HCT116 (cell line): ENCODE data around the gene TMEM212. TPM values are rescaled to one million over a fixed set of nuclear protein-coding genes. Genes with fewer than 3 reads are reported as not detected.
A peak's percentile ranks its signal among the peaks of the same experiment; 100 is the strongest.

Source experiments
- ATAC-seq: fragments of 200-7000 bp; cut with Tn5 transposase; 2 replicates; pipeline ENCODE4 v1.9.1; 2020; ENCODE audit warnings: mild to moderate bottlenecking, moderate library complexity
- BruUV-seq: library from RNA; stranded (reverse); fragments of 400-500 nt; replicated peaks from 2 replicates; lab custom pipeline; 2021; lab: Mats Ljungman, UMichigan
- CTCF ChIA-PET: fragments of 300-600 bp; sonication (Branson Sonifier 250); formaldehyde crosslinking; loops from one replicate; lab custom pipeline; 2021; ENCODE audit warnings: antibody characterized with exemption; lab: Charles Lee
- POLR2A ChIA-PET: fragments of 300-600, 350-600 bp; sonication (Branson Sonifier 250); formaldehyde crosslinking; loops from one replicate; lab custom pipeline; 2021; ENCODE audit warnings: antibody characterized with exemption; lab: Charles Lee
- RAD21 ChIA-PET, 2 experiments: fragments of 300-600 bp; sonication (Branson Sonifier 250); formaldehyde crosslinking; loops; one replicate each; lab custom pipeline; 2023; ENCODE audit warnings: low total read pairs in 2 of 2; ENCODE audit not compliant: uncharacterized antibody in 2 of 2, unreplicated experiment in 2 of 2, low non-redundant PET in 1 of 2; lab: Charles Lee
- DNase-seq: peaks from one replicate; pipeline ENCODE4 v3.0.0-alpha.2; 2010; ENCODE audit warnings: low read depth, low spot score
- H2AFZ ChIP-seq: fragments of 200-600 bp; shearing (Covaris generic), sonication (generic); 2 replicates; pipeline ENCODE4 v1.6.1; 2017; ENCODE audit warnings: low read depth, mixed run types, mixed read lengths, antibody characterized with exemption, low read length; ENCODE audit not compliant: poor library complexity, severe bottlenecking
- H3K27ac ChIP-seq: 2 replicates; pipeline ENCODE4 v1.5.1; 2012; ENCODE audit warnings: low read depth, low read length
- H3K27me3 ChIP-seq: fragments of 200-600 bp; sonication (generic); 2 replicates; pipeline ENCODE4 v1.6.1; 2016; ENCODE audit warnings: mixed run types, low read length, mixed read lengths; ENCODE audit not compliant: insufficient read depth
- H3K36me3 ChIP-seq, 2 experiments: fragments of 200-500 bp in 1 of 2; fragments of 200-600 bp in 1 of 2; sonication (Bioruptor generic) in 1 of 2; sonication (generic) in 1 of 2; 2 replicates each; pipeline versions ENCODE4 v1.5.1 to v1.6.1; 2014 to 2016; ENCODE audit warnings: low read length in 2 of 2, inconsistent platforms in 1 of 2, mixed read lengths in 1 of 2, mixed run types in 1 of 2; ENCODE audit not compliant: insufficient read depth in 2 of 2, control insufficient read depth in 1 of 2
- H3K4me1 ChIP-seq, 2 experiments: fragments of 200-600 bp in 1 of 2; sonication (generic) in 1 of 2; 2 replicates each; pipeline versions ENCODE4 v1.5.1 to v1.6.1; 2012 to 2017; ENCODE audit warnings: low read length in 2 of 2, inconsistent platforms in 1 of 2, mild to moderate bottlenecking in 1 of 2, mixed read lengths in 1 of 2, mixed run types in 1 of 2, moderate library complexity in 1 of 2; ENCODE audit not compliant: insufficient read depth in 2 of 2, control insufficient read depth in 1 of 2
- H3K4me2 ChIP-seq: fragments of 200-600 bp; sonication (generic); 2 replicates; pipeline ENCODE4 v1.6.1; 2017; ENCODE audit warnings: mixed run types, low read length, mixed read lengths
- H3K4me3 ChIP-seq, 2 experiments: fragments of 200-600 bp in 1 of 2; sonication (generic) in 1 of 2; replicated peaks in 1 of 2; 2 replicates each; pipeline ENCODE4 v1.5.1; 2011 to 2016; ENCODE audit warnings: low read length in 2 of 2, control low read depth in 1 of 2, low read depth in 1 of 2, mild to moderate bottlenecking in 1 of 2, mixed read lengths in 1 of 2, mixed run types in 1 of 2
- H3K79me2 ChIP-seq: fragments of 200-600 bp; sonication (generic); 2 replicates; pipeline ENCODE4 v1.6.1; 2017; ENCODE audit warnings: mild to moderate bottlenecking, mixed run types, low read length, moderate library complexity, mixed read lengths; ENCODE audit not compliant: insufficient read depth
- H3K9ac ChIP-seq: fragments of 200-600 bp; sonication (generic); 2 replicates; pipeline ENCODE4 v1.6.1; 2016; ENCODE audit warnings: low read length, mixed read lengths
- H3K9me2 ChIP-seq: fragments of 200-600 bp; sonication (generic), shearing (Covaris generic); 2 replicates; pipeline ENCODE4 v1.6.1; 2017; ENCODE audit warnings: mixed run types, mild to moderate bottlenecking, moderate library complexity; ENCODE audit not compliant: insufficient read depth
- H3K9me3 ChIP-seq, 2 experiments: fragments of 200-500 bp in 1 of 2; fragments of 200-600 bp in 1 of 2; sonication (Bioruptor generic) in 1 of 2; sonication (generic) in 1 of 2; 2 replicates each; pipeline ENCODE4 v1.6.1; 2014 to 2017; ENCODE audit warnings: low read length in 2 of 2, mixed read lengths in 2 of 2, inconsistent platforms in 1 of 2, low read depth in 1 of 2, mild to moderate bottlenecking in 1 of 2, mixed run types in 1 of 2, moderate library complexity in 1 of 2; ENCODE audit not compliant: control insufficient read depth in 1 of 2, insufficient read depth in 1 of 2
- H4K20me1 ChIP-seq: fragments of 200-600 bp; sonication (generic), shearing (Covaris generic); 2 replicates; pipeline ENCODE4 v1.6.1; 2017; ENCODE audit warnings: mixed run types, mild to moderate bottlenecking, moderate library complexity; ENCODE audit not compliant: insufficient read depth
- CBX3 ChIP-seq: IDR thresholded peaks from 2 replicates; pipeline ENCODE4 v1.6.1; 2012; ENCODE audit warnings: low read depth
- EZH2 ChIP-seq: fragments of 200-600 bp; sonication (generic); IDR thresholded peaks from 2 replicates; pipeline ENCODE4 v1.6.1; 2017; ENCODE audit warnings: antibody characterized with exemption, mixed run types
- intact Hi-C: fragments of 100-400 bp; cut with micrococcal nuclease; formaldehyde crosslinking; loops from 2 replicates; pipeline ENCODE4 v1.10.0; 2022
- total RNA-seq: library from RNA; stranded (reverse); gene quantifications from one replicate; pipeline ENCODE4 v1.2.1, GENCODE V29; 2021; ENCODE audit not compliant: unreplicated experiment
- TF ChIP-seq, protein P1 (sequence below), 3 experiments: fragments of 200-600 bp in 1 of 3; sonication (generic) in 1 of 3; IDR thresholded peaks in 2 of 3; conservative IDR thresholded peaks in 1 of 3; 2 replicates each; pipeline ENCODE4 v1.5.1; 2012 to 2017; ENCODE audit warnings: low read depth in 2 of 3, low read length in 2 of 3, antibody characterized with exemption in 1 of 3, borderline replicate concordance in 1 of 3, control low read depth in 1 of 3, mild to moderate bottlenecking in 1 of 3, mixed read lengths in 1 of 3, mixed run types in 1 of 3, moderate library complexity in 1 of 3; ENCODE audit not compliant: insufficient read depth in 1 of 3
- TF ChIP-seq, protein P2 (sequence below): IDR thresholded peaks from 2 replicates; pipeline ENCODE4 v1.6.1; 2012
- TF ChIP-seq, protein P3 (sequence below): IDR thresholded peaks from 2 replicates; pipeline ENCODE4 v1.6.1; 2012

Gene TMEM212
- total RNA-seq, 1 experiment from 2014 or later: not detected

DNA sequence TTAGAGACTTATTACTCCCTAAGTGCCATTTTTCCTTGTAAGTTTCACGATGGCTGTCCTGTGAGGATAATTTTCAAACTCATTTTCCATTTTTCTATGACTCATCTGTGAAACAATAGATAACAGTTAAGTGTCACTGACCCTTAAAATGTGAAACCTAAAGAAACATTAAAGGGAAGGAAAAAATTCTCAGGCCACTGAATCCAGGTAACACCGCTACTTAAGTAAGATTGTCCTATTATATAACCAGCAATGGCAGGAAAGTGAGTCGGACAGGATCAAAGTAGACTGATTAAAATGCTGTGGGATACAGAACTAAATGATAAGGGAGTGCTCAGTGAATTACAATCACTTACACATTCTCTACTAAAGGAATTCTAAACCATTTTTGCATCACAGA, 45.3 kb upstream of the TMEM212 start:
- Histone ChIP-seq H3K27me3 (no peaks in the 10 kb centered on the region), H2AFZ (no peak overlapping the region), H3K36me3 (no peaks in the 10 kb centered on the region), H3K4me2 (peak overlapping the region; percentile 35; the same call in 1 of the 2 replicates), H3K4me1 (peaks cover 9 to 31% of the 10 kb centered on the region in 2 experiments; a peak in 3 of 4 replicates), H3K4me3 (no peak overlapping the region), H3K27ac (no peak overlapping the region), H3K79me2 (no peaks in the 10 kb centered on the region), H3K9ac (no peak overlapping the region), H3K9me2 (no peaks in the 10 kb centered on the region), H3K9me3 (no peaks in the 10 kb centered on the region), H4K20me1 (no peaks in the 10 kb centered on the region)
- CTCF ChIA-PET: no interaction called here
- no peak for TF ChIP-seq CBX3
- RAD21 ChIA-PET: no interaction called here
- intact Hi-C loops: no loop called here
- POLR2A ChIA-PET: no interaction called here
- DNase-seq (no peak), ATAC-seq (no peak)
- no TSS peak for BruUV-seq

DNA sequence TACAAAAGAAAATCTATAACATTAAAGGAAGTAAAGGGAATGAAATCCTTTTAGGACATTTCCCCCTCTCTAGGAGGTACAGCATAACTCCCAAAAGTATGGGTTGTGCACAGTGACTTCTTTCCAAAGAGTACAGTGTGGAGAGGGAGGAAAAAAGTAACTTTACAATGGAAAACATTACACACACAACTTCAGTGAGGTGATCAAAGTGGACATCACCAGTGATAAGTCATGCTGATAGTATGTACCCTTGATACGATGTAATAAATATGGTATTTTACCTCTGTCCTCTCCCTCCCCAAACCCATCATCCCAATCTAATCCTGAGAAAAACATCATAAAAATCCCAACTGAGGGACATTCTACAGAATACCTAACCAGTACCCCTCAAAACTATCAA, 43.6 kb upstream of the TMEM212 start:
- BruUV-seq: no TSS peak
- Histone ChIP-seq H3K4me3 (no peak overlapping the region), H3K4me2 (no peak overlapping the region), H4K20me1 (no peaks in the 10 kb centered on the region), H3K9me2 (no peaks in the 10 kb centered on the region; the same call in 1 of the 2 replicates), H3K36me3 (no peaks in the 10 kb centered on the region), H3K27me3 (no peaks in the 10 kb centered on the region), H3K27ac (no peak overlapping the region), H3K4me1 (peaks cover 9 to 30% of the 10 kb centered on the region in 2 experiments; a peak in 3 of 4 replicates), H2AFZ (no peak overlapping the region), H3K9ac (no peak overlapping the region), H3K79me2 (no peaks in the 10 kb centered on the region), H3K9me3 (no peaks in the 10 kb centered on the region)
- RAD21 ChIA-PET: no interaction called here
- intact Hi-C loops: no loop called here
- CTCF ChIA-PET: no interaction called here
- ATAC-seq: no peak
- TF ChIP-seq, protein P1, sequence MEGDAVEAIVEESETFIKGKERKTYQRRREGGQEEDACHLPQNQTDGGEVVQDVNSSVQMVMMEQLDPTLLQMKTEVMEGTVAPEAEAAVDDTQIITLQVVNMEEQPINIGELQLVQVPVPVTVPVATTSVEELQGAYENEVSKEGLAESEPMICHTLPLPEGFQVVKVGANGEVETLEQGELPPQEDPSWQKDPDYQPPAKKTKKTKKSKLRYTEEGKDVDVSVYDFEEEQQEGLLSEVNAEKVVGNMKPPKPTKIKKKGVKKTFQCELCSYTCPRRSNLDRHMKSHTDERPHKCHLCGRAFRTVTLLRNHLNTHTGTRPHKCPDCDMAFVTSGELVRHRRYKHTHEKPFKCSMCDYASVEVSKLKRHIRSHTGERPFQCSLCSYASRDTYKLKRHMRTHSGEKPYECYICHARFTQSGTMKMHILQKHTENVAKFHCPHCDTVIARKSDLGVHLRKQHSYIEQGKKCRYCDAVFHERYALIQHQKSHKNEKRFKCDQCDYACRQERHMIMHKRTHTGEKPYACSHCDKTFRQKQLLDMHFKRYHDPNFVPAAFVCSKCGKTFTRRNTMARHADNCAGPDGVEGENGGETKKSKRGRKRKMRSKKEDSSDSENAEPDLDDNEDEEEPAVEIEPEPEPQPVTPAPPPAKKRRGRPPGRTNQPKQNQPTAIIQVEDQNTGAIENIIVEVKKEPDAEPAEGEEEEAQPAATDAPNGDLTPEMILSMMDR (IDR thresholded peaks at IDR 0.05 in 2 of 3, conservative IDR thresholded peaks at IDR 0.05 in 1 of 3; ENCODE audit: borderline replicate concordance in 1 of 3, insufficient read depth in 1 of 3, low read depth in 2 of 3, low read length in 2 of 3): no peak
- TF ChIP-seq EZH2: no peak
- TF ChIP-seq, protein P2, sequence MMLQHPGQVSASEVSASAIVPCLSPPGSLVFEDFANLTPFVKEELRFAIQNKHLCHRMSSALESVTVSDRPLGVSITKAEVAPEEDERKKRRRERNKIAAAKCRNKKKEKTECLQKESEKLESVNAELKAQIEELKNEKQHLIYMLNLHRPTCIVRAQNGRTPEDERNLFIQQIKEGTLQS: no peak
- TF ChIP-seq CBX3: no peak
- TF ChIP-seq, protein P3, sequence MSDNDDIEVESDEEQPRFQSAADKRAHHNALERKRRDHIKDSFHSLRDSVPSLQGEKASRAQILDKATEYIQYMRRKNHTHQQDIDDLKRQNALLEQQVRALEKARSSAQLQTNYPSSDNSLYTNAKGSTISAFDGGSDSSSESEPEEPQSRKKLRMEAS: no peak
- no peak for DNase-seq
- POLR2A ChIA-PET: no interaction called here
